ENCODE data around the gene CARMIL1.
"Not testable (repeated sequence)": the region's sequence is repeated elsewhere in the genome, so short reads cannot be mapped to it uniquely, and the experiment has no call there.

CARMIL1 gene

GRCh38 chr6:25411316-25411950 lies 132.3 kb downstream of the CARMIL1 start:
- no peak for DNase-seq (ENCODE audit: low read depth)

- no peak for DNase-seq (ENCODE audit: low read depth)
These were observed 134.2 kb downstream of the CARMIL1 start for GRCh38 chr6:25413207-25413905.

DNA sequence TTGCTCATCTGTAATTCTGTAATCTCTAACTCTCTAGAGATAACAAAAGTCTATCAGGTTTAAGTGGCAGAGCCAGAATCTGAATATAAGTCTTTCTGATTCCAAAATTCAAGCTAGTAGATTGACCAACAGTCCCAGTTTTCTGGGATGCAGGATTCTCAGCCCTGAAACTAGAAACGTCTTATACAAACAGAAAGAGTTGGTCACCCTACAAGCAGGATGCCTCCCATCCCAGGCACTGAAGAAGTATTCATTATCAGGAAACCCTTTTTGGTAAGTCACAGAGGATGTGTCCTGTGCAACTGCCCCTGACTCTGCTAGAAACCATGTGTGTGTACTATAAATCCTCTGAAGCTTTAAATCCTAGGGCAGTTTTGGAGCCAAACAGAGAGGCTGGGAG lies 135.0 kb downstream of the CARMIL1 start:
- peak; percentile 20 for DNase-seq (ENCODE audit: low read depth)

- DNase-seq (ENCODE audit: low read depth), result no peak
These were observed 135.6 kb downstream of the CARMIL1 start for GRCh38 chr6:25414755-25415154.

GRCh38 chr6:25415274-25415673 lies 136.1 kb downstream of the CARMIL1 start:
- DNase-seq (ENCODE audit: low read depth), result no peak

- DNase-seq (ENCODE audit: low read depth), result no peak
These were observed 136.5 kb downstream of the CARMIL1 start for GRCh38 chr6:25415701-25416100.

GRCh38 chr6:25417046-25417605 lies 138.0 kb downstream of the CARMIL1 start:
- DNase-seq (ENCODE audit: low read depth), result no peak

GRCh38 chr6:25418454-25419052 lies 139.4 kb downstream of the CARMIL1 start:
- DNase-seq (ENCODE audit: low read depth), result peak; percentile 47

GRCh38 chr6:25419879-25420278 lies 140.7 kb downstream of the CARMIL1 start:
- no peak for DNase-seq (ENCODE audit: low read depth)

DNA sequence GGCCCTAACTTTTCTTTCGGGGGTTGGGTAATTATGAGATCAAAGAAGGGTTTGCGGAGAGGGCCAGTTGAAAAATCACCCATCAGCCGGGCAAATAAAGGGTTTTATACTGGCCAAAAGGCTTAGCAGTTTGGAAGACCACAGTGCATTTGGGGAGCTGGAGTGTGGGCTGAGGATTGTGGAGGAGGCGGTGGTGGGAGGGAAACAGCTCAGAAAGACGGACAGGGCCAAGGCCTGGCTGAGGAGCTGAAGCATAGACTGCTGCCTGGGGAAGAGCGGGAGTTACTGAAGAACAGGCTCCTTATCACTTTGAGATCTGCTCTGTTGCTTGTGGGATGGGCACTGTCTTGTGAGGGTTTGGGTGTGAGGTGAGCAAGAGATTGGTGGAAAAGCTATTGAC lies 144.2 kb downstream of the CARMIL1 start:
- DNase-seq (ENCODE audit: low read depth), result no peak

DNA sequence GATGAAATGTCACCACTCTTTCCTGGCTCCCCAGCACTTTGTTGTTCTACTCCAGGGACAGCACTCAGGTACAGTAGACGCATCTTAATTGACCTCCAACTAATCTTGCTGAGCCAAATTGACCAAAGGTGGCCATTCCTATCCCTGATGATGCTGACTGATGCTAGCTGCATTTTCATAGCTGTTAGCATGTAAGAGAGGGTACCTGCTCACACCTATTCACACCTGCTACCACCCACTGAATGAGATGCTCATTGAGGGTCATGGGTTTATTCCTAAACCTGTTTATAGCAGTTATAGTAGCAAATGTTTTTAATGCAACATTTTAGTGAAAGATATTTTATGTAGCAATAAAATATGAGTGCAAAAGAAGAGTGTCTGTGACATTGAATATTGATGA lies 145.1 kb downstream of the CARMIL1 start:
- DNase-seq (ENCODE audit: low read depth), result no peak

GRCh38 chr6:25427549-25427948 lies 148.4 kb downstream of the CARMIL1 start:
- DNase-seq (ENCODE audit: low read depth), result peak; percentile 24

DNA sequence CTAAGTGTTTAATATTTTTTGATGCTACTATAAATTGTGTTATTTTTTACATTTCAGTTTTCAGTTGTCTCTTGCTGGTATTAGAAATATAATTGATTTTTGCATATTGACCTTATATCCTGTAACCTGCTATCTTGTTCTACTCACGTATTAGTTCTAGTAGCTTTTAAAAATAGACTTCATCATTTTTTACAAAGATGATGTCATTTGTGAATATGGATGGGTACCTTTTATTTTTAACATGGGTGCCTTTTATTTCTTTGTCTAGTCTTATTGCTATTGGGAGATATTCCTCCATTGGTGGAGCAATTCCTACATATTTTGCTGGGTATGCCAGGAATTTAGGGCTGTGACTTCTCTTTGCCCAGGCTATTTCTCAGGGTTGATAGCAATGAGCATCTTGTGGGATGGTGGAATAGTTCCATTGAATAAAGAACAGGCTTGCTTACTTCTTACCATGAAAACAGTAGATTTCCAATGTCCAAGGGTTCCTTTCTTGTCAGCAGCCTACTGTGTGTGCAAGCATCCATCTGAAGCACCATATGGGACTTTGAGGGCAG lies 149.7 kb downstream of the CARMIL1 start:
- DNase-seq (ENCODE audit: low read depth), result peak; percentile 37

- DNase-seq (ENCODE audit: low read depth), result no peak
These were observed 152.3 kb downstream of the CARMIL1 start for GRCh38 chr6:25431306-25431974.

GRCh38 chr6:25431975-25432307 lies 152.8 kb downstream of the CARMIL1 start:
- DNase-seq (ENCODE audit: low read depth), result no peak

GRCh38 chr6:25434921-25435320 lies 155.7 kb downstream of the CARMIL1 start:
- no peak for DNase-seq (ENCODE audit: low read depth)

- no peak for DNase-seq (ENCODE audit: low read depth)
These were observed 156.3 kb downstream of the CARMIL1 start for GRCh38 chr6:25435416-25435985.

GRCh38 chr6:25436760-25437159 lies 157.6 kb downstream of the CARMIL1 start:
- no peak for DNase-seq (ENCODE audit: low read depth)

- DNase-seq (ENCODE audit: low read depth), result no peak
These were observed 160.2 kb downstream of the CARMIL1 start for GRCh38 chr6:25439368-25439767.

- no peak for DNase-seq (ENCODE audit: low read depth)
These were observed 162.6 kb downstream of the CARMIL1 start for GRCh38 chr6:25441663-25442270.

GRCh38 chr6:25442898-25443297 lies 163.7 kb downstream of the CARMIL1 start:
- DNase-seq (ENCODE audit: low read depth), result peak; percentile 36

DNA sequence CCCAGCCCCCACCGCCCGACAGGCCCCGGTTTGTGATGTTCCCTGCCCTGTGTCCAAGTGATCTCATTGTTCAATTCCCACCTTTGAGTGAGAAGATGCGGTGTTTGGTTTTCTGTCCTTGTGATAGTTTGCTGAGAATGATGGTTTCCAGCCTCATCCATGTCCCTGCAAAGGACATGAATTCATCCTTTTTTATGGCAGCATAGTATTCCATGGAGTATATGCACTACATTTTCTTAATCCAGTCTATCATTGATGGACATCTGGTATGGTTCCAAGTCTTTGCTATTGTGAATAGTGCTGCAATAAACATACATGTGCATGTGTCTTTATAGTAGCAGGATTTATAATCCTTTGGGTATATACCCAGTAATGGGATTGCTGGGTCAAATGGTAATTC lies 165.3 kb downstream of the CARMIL1 start:
- not testable (repeated sequence) for DNase-seq (ENCODE audit: low read depth)

Data from EH (cell line).